GM10266 (cell line): Measurements from ENCODE around the gene ADRA2C.

ENCODE experiments used
- DNase-seq: peaks from one replicate; pipeline ENCODE4 v3.0.0; 2012; ENCODE audit errors: extremely low spot score
- CTCF ChIP-seq: IDR thresholded peaks from 2 replicates; pipeline ENCODE4 v1.5.1; 2012; ENCODE audit warnings: mild to moderate bottlenecking, low read depth; ENCODE audit not compliant: control insufficient read depth, insufficient read depth; ENCODE audit errors: missing control alignments

The ADRA2C gene

GRCh38 chr4:3779509-3779908 lies 13.3 kb downstream of the ADRA2C start:
- DNase-seq = no peak
- TF ChIP-seq CTCF = no peak

- DNase-seq = no peak
- TF ChIP-seq CTCF = no peak
These were observed 14.4 kb downstream of the ADRA2C start for GRCh38 chr4:3780347-3781171.

GRCh38 chr4:3781193-3781886 lies 15.2 kb downstream of the ADRA2C start:
- no peak for TF ChIP-seq CTCF
- no peak for DNase-seq

GRCh38 chr4:3781997-3782930 lies 16.1 kb downstream of the ADRA2C start:
- TF ChIP-seq CTCF = no peak
- no peak for DNase-seq

DNA sequence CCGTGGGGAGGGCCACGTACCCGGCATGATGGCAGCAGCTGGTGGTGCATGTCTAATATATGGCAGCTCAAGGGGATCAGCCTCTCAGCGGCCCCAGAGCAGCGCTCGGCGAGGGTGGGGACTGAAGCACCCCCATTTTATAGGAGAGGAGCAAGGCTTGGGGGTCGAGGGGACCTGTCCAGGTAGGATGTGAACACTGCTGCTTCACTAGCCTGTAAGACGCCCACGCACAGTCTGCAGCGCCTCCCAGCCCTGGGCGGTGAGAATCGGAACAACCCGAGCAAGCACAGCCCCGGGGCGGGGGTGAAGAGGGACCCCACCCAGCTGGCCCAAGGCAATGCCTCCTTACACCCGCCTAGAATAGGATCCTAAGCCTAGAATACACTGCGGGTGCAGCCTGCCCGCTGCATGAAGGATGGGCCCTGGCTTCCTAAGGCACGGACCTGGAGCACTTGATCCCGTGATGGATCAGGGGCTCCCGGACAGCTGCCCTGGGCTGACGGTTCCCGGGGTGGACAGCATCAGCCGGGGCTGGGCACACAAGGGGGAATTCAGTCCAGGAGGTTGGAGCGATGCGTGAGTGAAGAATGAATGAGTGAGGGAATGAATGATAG lies 17.6 kb downstream of the ADRA2C start:
- no peak for DNase-seq
- TF ChIP-seq CTCF = no peak

- no peak for TF ChIP-seq CTCF
- DNase-seq = no peak
These were observed 18.5 kb downstream of the ADRA2C start for GRCh38 chr4:3784454-3785291.
